ENCODE results near the gene PALD1. TPM values are rescaled to one million over a fixed set of nuclear protein-coding genes. Genes with fewer than 3 reads are reported as not detected.

The PALD1 gene
- total and polyA plus RNA-seq, 3 donors from 2014 or later, result 6.3 to 13.3 (median 8.3) TPM

- WGBS, 2 donors, result 86 to 92% methylated on average over 10 to 12 of the region's 12 CpGs
- Histone ChIP-seq H3K9me3 (no peaks in the 10 kb centered on the region), H3K36me3 (ENCODE audit: low read depth, missing control alignments) (no peaks in the 10 kb centered on the region), H3K4me1 (peaks cover 4% of the 10 kb centered on the region), H3K4me3 (no peak overlapping the region), H3K27me3 (no peaks in the 10 kb centered on the region), H3K27ac (no peak overlapping the region)
- TF ChIP-seq POLR2A (IDR thresholded peaks at IDR 0.05) (no peak), CTCF (IDR thresholded peaks at IDR 0.05) (no peak)
- intact Hi-C loops (cut with DNase I; ENCODE audit: low total_unique reads), result loop anchor here (10.0 kb wide), 2 partner anchors 85 to 335 kb away; partner anchors contain the start of gene PCBD1
- no peak for DNase-seq
Measured at GRCh38 chr10:70549351-70549961, 70.9 kb downstream of the PALD1 start.

- no peak overlapping the region for H3K27ac ChIP-seq
- intact Hi-C loops (cut with DNase I; ENCODE audit: low total_unique reads), result loop anchor here (5.0 to 10.0 kb wide), 3 partner anchors 85 to 335 kb away; partner anchors contain the start of gene PCBD1
- H3K27me3 ChIP-seq, result no peaks in the 10 kb centered on the region
- no peak for TF ChIP-seq POLR2A (IDR thresholded peaks at IDR 0.05)
- TF ChIP-seq CTCF (IDR thresholded peaks at IDR 0.05), result peak; percentile 71 to 94 (median 89)
- no peaks in the 10 kb centered on the region for H3K36me3 ChIP-seq (ENCODE audit: low read depth, missing control alignments)
- H3K4me3 ChIP-seq, result no peak overlapping the region
- 93 to 95% methylated on average over 3 of the region's 3 CpGs for WGBS, 2 donors
- H3K9me3 ChIP-seq, result no peaks in the 10 kb centered on the region
- DNase-seq, result peak; percentile 81
- peaks cover 4% of the 10 kb centered on the region for H3K4me1 ChIP-seq
Measured at GRCh38 chr10:70549962-70550458, 71.4 kb downstream of the PALD1 start.

GRCh38 chr10:70550459-70550858 lies 71.9 kb downstream of the PALD1 start:
- Histone ChIP-seq H3K36me3 (ENCODE audit: low read depth, missing control alignments) (no peaks in the 10 kb centered on the region), H3K4me1 (peaks cover 4% of the 10 kb centered on the region), H3K4me3 (no peak overlapping the region), H3K27me3 (no peaks in the 10 kb centered on the region), H3K27ac (no peak overlapping the region), H3K9me3 (no peaks in the 10 kb centered on the region)
- no peak for DNase-seq
- intact Hi-C loops (cut with DNase I; ENCODE audit: low total_unique reads), result loop anchor here (5.0 kb wide), 1 partner anchor 207 kb away; no protein-coding TSS in a partner anchor
- WGBS, 2 donors, result 87 to 91% methylated on average over 6 of the region's 6 CpGs
- TF ChIP-seq POLR2A (IDR thresholded peaks at IDR 0.05) (no peak), CTCF (IDR thresholded peaks at IDR 0.05) (no peak)

GRCh38 chr10:70551466-70551865 lies 72.9 kb downstream of the PALD1 start:
- intact Hi-C loops (cut with DNase I; ENCODE audit: low total_unique reads), result loop anchor here (5.0 kb wide), 1 partner anchor 206 kb away; no protein-coding TSS in a partner anchor
- DNase-seq, result no peak
- no peaks in the 10 kb centered on the region for H3K27me3 ChIP-seq
- no peaks in the 10 kb centered on the region for H3K36me3 ChIP-seq (ENCODE audit: low read depth, missing control alignments)
- TF ChIP-seq CTCF (IDR thresholded peaks at IDR 0.05), result no peak
- TF ChIP-seq POLR2A (IDR thresholded peaks at IDR 0.05), result no peak
- no peak overlapping the region for H3K4me3 ChIP-seq
- 56 to 75% methylated on average over 2 of the region's 2 CpGs for WGBS, 2 donors
- H3K27ac ChIP-seq, result no peak overlapping the region
- no peaks in the 10 kb centered on the region for H3K9me3 ChIP-seq
- H3K4me1 ChIP-seq, result peaks cover 4% of the 10 kb centered on the region

Measured in testis (tissue), 3 donors.